Fibroblast of pulmonary artery (primary cell): Measurements from ENCODE around the gene OPALIN.

ENCODE experiments used
- DNase-seq: peaks from one replicate; pipeline ENCODE4 v3.0.0-alpha.2; 2010; ENCODE audit warnings: low read depth
- H3K4me3 ChIP-seq: replicated peaks from 2 replicates; pipeline ENCODE4 v1.5.1; 2011; ENCODE audit warnings: low read depth, mild to moderate bottlenecking, control low read depth, low read length, moderate library complexity
- CTCF ChIP-seq: IDR thresholded peaks from 2 replicates; pipeline ENCODE4 v1.5.1; 2011; ENCODE audit warnings: mild to moderate bottlenecking, control low read depth, low read length, inconsistent platforms; ENCODE audit errors: missing control alignments

The OPALIN gene

GRCh38 chr10:96306516-96306915, 52.3 kb downstream of the OPALIN start:
- no peak for TF ChIP-seq CTCF
- no peak overlapping the region for H3K4me3 ChIP-seq
- no peak for DNase-seq

- TF ChIP-seq CTCF = no peak
- no peak for DNase-seq
- no peak overlapping the region for H3K4me3 ChIP-seq
Measured at GRCh38 chr10:96305019-96305418, 53.8 kb downstream of the OPALIN start.

- no peak for TF ChIP-seq CTCF
- H3K4me3 ChIP-seq = no peak within 1 kb of the TSS
- DNase-seq = no peak
Measured at GRCh38 chr10:96304230-96304629, 54.6 kb downstream of the OPALIN start, which contains the start of gene DNTT. Gene DNTT, plus strand, starts transcription at chr10:96304434. Its CDS starts 64 bp downstream, at chr10:96304498.

- no peak overlapping the region for H3K4me3 ChIP-seq
- no peak for DNase-seq
- TF ChIP-seq CTCF = no peak
Measured at GRCh38 chr10:96301616-96302015, 57.2 kb downstream of the OPALIN start.

GRCh38 chr10:96299383-96299782, 59.4 kb downstream of the OPALIN start:
- no peak for TF ChIP-seq CTCF
- no peak for DNase-seq
- no peak overlapping the region for H3K4me3 ChIP-seq

GRCh38 chr10:96298362-96298761, 60.4 kb downstream of the OPALIN start:
- no peak overlapping the region for H3K4me3 ChIP-seq
- no peak for TF ChIP-seq CTCF
- DNase-seq = no peak

- no peak for DNase-seq
- H3K4me3 ChIP-seq = no peak overlapping the region
- no peak for TF ChIP-seq CTCF
Measured at GRCh38 chr10:96297486-96297885, 61.3 kb downstream of the OPALIN start.
